Peyer's patch (tissue), 4 donors: ENCODE data around the gene PRODH2. TPM values are rescaled to one million over a fixed set of nuclear protein-coding genes. Genes with fewer than 3 reads are reported as not detected.

Source experiments
- DNase-seq, 3 donors: peaks; one replicate each; pipeline ENCODE4 v3.0.0-alpha.2; 2017 to 2019
- H3K27ac ChIP-seq, 4 donors: fragments of 200-600 bp; sonication (generic); one replicate each; pipeline ENCODE4 v1.5.1; 2016 to 2019
- H3K27me3 ChIP-seq, 2 donors: fragments of 200-600 bp; sonication (generic); one replicate each; pipeline ENCODE4 v1.5.1; 2019
- H3K36me3 ChIP-seq, 3 donors: fragments of 200-600 bp; sonication (generic); one replicate each; pipeline ENCODE4 v1.5.1; 2016 to 2019
- H3K4me1 ChIP-seq, 4 donors: fragments of 200-600 bp; sonication (generic); one replicate each; pipeline ENCODE4 v1.5.1; 2016 to 2019
- H3K4me3 ChIP-seq, 4 donors: fragments of 200-600 bp; sonication (generic); 1 replicate in 3 of 4; 2 replicates in 1 of 4; pipeline ENCODE4 v1.5.1; 2016 to 2019; ENCODE audit warnings: mild to moderate bottlenecking in 1 of 4
- H3K9me3 ChIP-seq, 4 donors: fragments of 200-600 bp; sonication (generic); one replicate each; pipeline ENCODE4 v1.5.1; 2016 to 2019; ENCODE audit warnings: mild to moderate bottlenecking in 1 of 4
- CTCF ChIP-seq, 6 experiments: fragments of 450-650 bp in 4 of 6; fragments of 200-600 bp in 2 of 6; sonication (generic) in 1 of 6; IDR thresholded peaks; one replicate each; pipeline ENCODE4 v1.5.1; 2017 to 2019; ENCODE audit warnings: antibody characterized with exemption in 6 of 6, mild to moderate bottlenecking in 3 of 6, moderate library complexity in 1 of 6
- POLR2A ChIP-seq, 2 donors: fragments of 450-650 bp; IDR thresholded peaks; one replicate each; pipeline ENCODE4 v1.5.1; 2017; ENCODE audit warnings: antibody characterized with exemption in 2 of 2, mild to moderate bottlenecking in 2 of 2, moderate library complexity in 2 of 2
- total RNA-seq, 4 donors: library from RNA; depleted of rRNA; stranded (reverse); fragments of >200 nt; gene quantifications; one replicate each; pipeline ENCODE4 v1.1.0, GENCODE V29; 2016

Gene PRODH2
- total RNA-seq, 4 donors from 2014 or later, result not detected

GRCh38 chr19:35777086-35777841 is 35.4 kb downstream of the PRODH2 start:
- H3K9me3 ChIP-seq, result no peaks in the 10 kb centered on the region
- TF ChIP-seq POLR2A (IDR thresholded peaks at IDR 0.05) (no peak), CTCF (IDR thresholded peaks at IDR 0.05) (no peak)
- H3K4me1 ChIP-seq, result peaks cover 0 to 15% (median 5%) of the 10 kb centered on the region in 4 donors
- peaks cover 0 to 7% (median 0%) of the 10 kb centered on the region in 3 donors for H3K36me3 ChIP-seq
- H3K27ac ChIP-seq, result no peak overlapping the region
- H3K4me3 ChIP-seq, result no peak overlapping the region
- no peaks in the 10 kb centered on the region for H3K27me3 ChIP-seq
- DNase-seq, result no peak

GRCh38 chr19:35776102-35776788 is 36.4 kb downstream of the PRODH2 start:
- H3K27ac ChIP-seq, result peak overlapping the region in 2 of 4 donors; percentile 14 to 66
- H3K9me3 ChIP-seq, result no peaks in the 10 kb centered on the region

DNA sequence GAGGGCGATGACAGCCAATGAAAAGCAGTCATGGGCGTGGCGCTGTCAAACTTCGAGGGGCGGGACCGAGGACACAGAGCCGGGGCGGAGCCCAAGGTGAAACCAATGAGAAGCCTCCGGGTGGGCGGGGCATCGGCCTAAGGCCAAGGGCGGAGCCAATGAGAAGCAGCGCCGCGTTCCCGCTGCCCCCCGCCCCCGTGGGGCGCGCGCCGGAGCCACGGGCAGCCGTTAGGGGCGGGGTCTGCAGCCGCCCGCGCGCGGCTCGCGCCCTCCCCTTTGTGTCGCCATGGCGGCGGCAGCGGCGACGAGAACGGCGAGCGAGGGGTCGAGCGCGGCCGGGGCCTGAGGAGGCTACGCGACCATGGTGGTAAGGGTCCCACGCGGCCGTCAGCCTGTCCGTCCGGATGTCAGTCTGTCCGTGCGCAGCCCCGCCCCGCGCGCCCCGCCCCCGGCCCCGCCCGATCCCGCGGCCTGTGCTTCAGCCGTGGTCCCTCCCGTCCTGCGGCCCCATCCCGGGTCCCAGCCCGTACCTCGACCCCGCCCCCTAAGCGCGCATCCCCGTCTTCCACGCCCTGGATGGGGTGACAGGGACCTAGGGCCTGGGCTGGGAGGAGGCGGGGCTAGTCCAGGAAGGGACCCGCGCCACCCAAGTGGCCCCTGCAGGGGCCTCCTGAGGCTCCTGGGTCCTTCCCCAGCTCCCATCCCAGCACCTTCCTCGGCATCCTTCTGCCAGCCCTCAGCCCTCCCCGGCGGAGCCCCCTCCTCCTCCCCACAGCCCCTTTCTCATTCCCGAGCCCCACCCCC is 37.1 kb downstream of the PRODH2 start, which contains the start of gene ARHGAP33:
Gene ARHGAP33 (plus strand): TSS at position 267 of the 804 bp plus-strand sequence. CDS start 95 bp downstream, at position 362.
- Histone ChIP-seq H3K4me1 (peaks cover 0 to 15% (median 5%) of the 10 kb centered on the region in 4 donors), H3K36me3 (peaks cover 0 to 3% (median 0%) of the 10 kb centered on the region in 3 donors), H3K27me3 (no peaks in the 10 kb centered on the region), H3K4me3 (peak within 1 kb of the TSS; percentile 85 to 99 (median 94)), H3K27ac (peak within 1 kb of the TSS in 3 of 4 donors; percentile 14 to 66 (median 47)), H3K9me3 (no peaks in the 10 kb centered on the region)
- TF ChIP-seq CTCF (IDR thresholded peaks at IDR 0.05) (no peak), POLR2A (IDR thresholded peaks at IDR 0.05) (no peak)
- peak; percentile 98 to 100 (median 100) for DNase-seq

More at GRCh38 chr19:35776102-35776788, 36.4 kb downstream of the PRODH2 start:
- H3K27me3 ChIP-seq, result no peaks in the 10 kb centered on the region
- H3K36me3 ChIP-seq, result peaks cover 0 to 7% (median 0%) of the 10 kb centered on the region in 3 donors
- peak overlapping the region; percentile 85 to 99 (median 94) for H3K4me3 ChIP-seq
- H3K4me1 ChIP-seq, result peaks cover 0 to 15% (median 5%) of the 10 kb centered on the region in 4 donors
- TF ChIP-seq POLR2A (IDR thresholded peaks at IDR 0.05) (no peak), CTCF (IDR thresholded peaks at IDR 0.05) (no peak)
- peak in 1 of 3 donors; percentile 40 for DNase-seq

DNA sequence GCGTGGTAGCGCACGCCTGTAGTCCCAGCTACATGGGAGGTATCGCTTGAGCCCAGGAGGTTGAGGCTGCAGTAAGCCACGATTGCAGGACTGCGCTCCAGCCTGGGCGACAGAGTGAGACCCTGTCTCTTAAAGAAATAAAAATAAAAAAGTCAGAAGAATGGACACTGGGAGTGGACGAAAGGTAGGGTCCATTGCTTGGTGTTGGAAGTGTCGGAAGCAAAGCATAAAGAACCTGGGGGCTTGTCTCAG is 37.7 kb downstream of the PRODH2 start:
- no peaks in the 10 kb centered on the region for H3K9me3 ChIP-seq
- TF ChIP-seq POLR2A (IDR thresholded peaks at IDR 0.05) (no peak), CTCF (IDR thresholded peaks at IDR 0.05) (no peak)
- H3K4me1 ChIP-seq, result peaks cover 0 to 15% (median 5%) of the 10 kb centered on the region in 4 donors
- H3K27ac ChIP-seq, result no peak overlapping the region
- H3K27me3 ChIP-seq, result no peaks in the 10 kb centered on the region
- no peak for DNase-seq
- H3K36me3 ChIP-seq, result no peaks in the 10 kb centered on the region
- peak overlapping the region; percentile 85 to 99 (median 94) for H3K4me3 ChIP-seq

- Histone ChIP-seq H3K27me3 (no peaks in the 10 kb centered on the region), H3K27ac (no peak overlapping the region), H3K9me3 (no peaks in the 10 kb centered on the region), H3K4me3 (peak overlapping the region; percentile 85 to 99 (median 94)), H3K36me3 (no peaks in the 10 kb centered on the region), H3K4me1 (peaks cover 0 to 15% (median 5%) of the 10 kb centered on the region in 4 donors)
- peak in 1 of 3 donors; percentile 44 for DNase-seq
- TF ChIP-seq CTCF (IDR thresholded peaks at IDR 0.05) (no peak), POLR2A (IDR thresholded peaks at IDR 0.05) (no peak)
Observed at GRCh38 chr19:35774274-35775045, 38.2 kb downstream of the PRODH2 start.
